ENCODE data around the gene DISP2. TPM values are rescaled to one million over a fixed set of nuclear protein-coding genes. Genes with fewer than 3 reads are reported as not detected.

The DISP2 gene
- total and polyA plus RNA-seq, 2 donors from 2014 or later: 0.04 to 0.69 TPM

DNA sequence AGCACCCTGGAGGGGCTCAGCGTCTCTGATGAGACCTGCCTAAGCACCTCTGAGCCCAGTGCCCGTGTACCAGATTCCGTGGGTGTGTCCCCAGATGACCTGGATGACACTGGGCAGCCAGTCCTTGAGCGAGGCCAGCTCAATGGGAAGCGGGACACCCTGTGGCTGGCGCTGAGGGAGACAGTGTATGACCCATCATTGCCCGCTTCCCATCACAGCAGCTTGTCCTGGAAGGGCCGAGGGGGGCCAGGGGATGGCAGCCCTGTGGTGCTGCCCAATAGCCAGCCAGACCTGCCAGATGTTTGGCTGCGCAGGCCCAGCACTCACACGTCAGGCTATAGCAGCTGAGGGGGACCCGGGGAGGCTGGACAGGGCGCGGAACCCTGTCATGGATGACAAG, 12.0 kb downstream of the DISP2 start:
- H3K4me3 ChIP-seq (ENCODE audit: low read length in 3 of 3): no peak overlapping the region
- H3K36me3 ChIP-seq (ENCODE audit: control insufficient read depth in 2 of 3, insufficient read depth in 3 of 3, low read length in 3 of 3): no peaks in the 10 kb centered on the region
- DNase-seq (peak in 2 of 5 donors; percentile 32 to 66), FAIRE-seq (no peak)
- no peaks in the 10 kb centered on the region for H3K27me3 ChIP-seq (ENCODE audit: control insufficient read depth, insufficient read depth, low read length)
- H3K9ac ChIP-seq (ENCODE audit: low read length in 3 of 3): no peak overlapping the region
- no peak overlapping the region for H3K27ac ChIP-seq (ENCODE audit: low read depth in 2 of 2, low read length in 2 of 2)
- no peaks in the 10 kb centered on the region for H3K9me3 ChIP-seq (ENCODE audit: control insufficient read depth in 2 of 3, insufficient read depth in 1 of 3, low read length in 3 of 3)
- peaks cover 0 to 4% (median 0%) of the 10 kb centered on the region in 3 donors for H3K4me1 ChIP-seq (ENCODE audit: control insufficient read depth in 2 of 3, insufficient read depth in 2 of 3, low read depth in 1 of 3, low read length in 3 of 3)
- TF ChIP-seq, protein P1, sequence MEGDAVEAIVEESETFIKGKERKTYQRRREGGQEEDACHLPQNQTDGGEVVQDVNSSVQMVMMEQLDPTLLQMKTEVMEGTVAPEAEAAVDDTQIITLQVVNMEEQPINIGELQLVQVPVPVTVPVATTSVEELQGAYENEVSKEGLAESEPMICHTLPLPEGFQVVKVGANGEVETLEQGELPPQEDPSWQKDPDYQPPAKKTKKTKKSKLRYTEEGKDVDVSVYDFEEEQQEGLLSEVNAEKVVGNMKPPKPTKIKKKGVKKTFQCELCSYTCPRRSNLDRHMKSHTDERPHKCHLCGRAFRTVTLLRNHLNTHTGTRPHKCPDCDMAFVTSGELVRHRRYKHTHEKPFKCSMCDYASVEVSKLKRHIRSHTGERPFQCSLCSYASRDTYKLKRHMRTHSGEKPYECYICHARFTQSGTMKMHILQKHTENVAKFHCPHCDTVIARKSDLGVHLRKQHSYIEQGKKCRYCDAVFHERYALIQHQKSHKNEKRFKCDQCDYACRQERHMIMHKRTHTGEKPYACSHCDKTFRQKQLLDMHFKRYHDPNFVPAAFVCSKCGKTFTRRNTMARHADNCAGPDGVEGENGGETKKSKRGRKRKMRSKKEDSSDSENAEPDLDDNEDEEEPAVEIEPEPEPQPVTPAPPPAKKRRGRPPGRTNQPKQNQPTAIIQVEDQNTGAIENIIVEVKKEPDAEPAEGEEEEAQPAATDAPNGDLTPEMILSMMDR (IDR thresholded peaks at IDR 0.05; ENCODE audit: borderline replicate concordance, extremely low read depth, insufficient read depth): no peak
- intact Hi-C loops (cut with DNase I): no loop called here

DNA sequence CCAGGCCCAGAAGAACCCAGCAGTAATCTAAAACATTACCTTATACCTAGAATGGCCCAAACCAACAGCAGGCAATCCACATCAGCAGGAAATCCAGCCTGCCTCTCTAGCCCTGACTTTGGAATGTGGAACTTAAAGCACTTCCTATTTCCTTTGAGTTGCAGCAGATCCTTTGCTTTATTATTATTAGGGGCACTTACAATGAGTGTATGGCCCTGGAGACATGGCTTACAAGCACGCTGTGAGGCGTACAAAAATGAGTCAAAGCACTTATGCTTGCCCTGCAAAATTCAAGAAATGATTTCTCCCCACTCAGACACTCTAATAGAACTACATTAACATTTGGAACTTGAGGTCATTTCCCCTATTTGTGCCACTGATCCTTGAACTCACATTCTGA, 15.0 kb downstream of the DISP2 start:
- Histone ChIP-seq H3K9ac (ENCODE audit: low read length in 3 of 3) (no peak overlapping the region), H3K36me3 (ENCODE audit: control insufficient read depth in 2 of 3, insufficient read depth in 3 of 3, low read length in 3 of 3) (no peaks in the 10 kb centered on the region), H3K27ac (ENCODE audit: low read depth in 2 of 2, low read length in 2 of 2) (no peak overlapping the region), H3K4me1 (ENCODE audit: control insufficient read depth in 2 of 3, insufficient read depth in 2 of 3, low read depth in 1 of 3, low read length in 3 of 3) (no peaks in the 10 kb centered on the region), H3K9me3 (ENCODE audit: control insufficient read depth in 2 of 3, insufficient read depth in 1 of 3, low read length in 3 of 3) (no peaks in the 10 kb centered on the region), H3K4me3 (ENCODE audit: low read length in 3 of 3) (no peak overlapping the region), H3K27me3 (ENCODE audit: control insufficient read depth, insufficient read depth, low read length) (no peaks in the 10 kb centered on the region)
- DNase-seq (no peak), FAIRE-seq (no peak)
- TF ChIP-seq, protein P1 (IDR thresholded peaks at IDR 0.05; ENCODE audit: borderline replicate concordance, extremely low read depth, insufficient read depth): no peak
- intact Hi-C loops (cut with DNase I): no loop called here

DNA sequence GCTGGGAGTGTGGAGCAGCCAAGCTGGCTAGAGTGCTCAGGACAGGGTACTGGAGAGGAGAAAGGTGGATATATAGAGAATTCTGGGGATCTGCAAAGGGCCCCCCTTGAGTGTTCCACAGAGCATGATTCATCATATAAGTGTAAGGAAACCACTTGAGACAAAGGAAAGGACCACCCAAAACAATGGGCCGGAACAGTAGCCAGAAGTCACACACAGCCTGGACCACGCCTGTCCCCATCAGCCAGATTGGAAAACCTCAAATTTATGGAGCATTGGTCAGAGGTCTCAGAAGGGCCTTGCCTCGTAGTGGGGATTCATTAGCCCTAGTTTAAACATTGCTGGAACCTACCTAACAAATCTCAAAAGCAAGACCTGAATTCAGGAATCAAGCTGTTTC, 19.6 kb downstream of the DISP2 start:
- DNase-seq: no peak
- Histone ChIP-seq H3K27ac (ENCODE audit: low read depth in 2 of 2, low read length in 2 of 2) (no peak overlapping the region), H3K4me3 (ENCODE audit: low read length in 3 of 3) (no peak overlapping the region), H3K4me1 (ENCODE audit: control insufficient read depth in 2 of 3, insufficient read depth in 2 of 3, low read depth in 1 of 3, low read length in 3 of 3) (peaks cover 0 to 3% (median 3%) of the 10 kb centered on the region in 3 donors), H3K36me3 (ENCODE audit: control insufficient read depth in 2 of 3, insufficient read depth in 3 of 3, low read length in 3 of 3) (no peaks in the 10 kb centered on the region), H3K9me3 (ENCODE audit: control insufficient read depth in 2 of 3, insufficient read depth in 1 of 3, low read length in 3 of 3) (no peaks in the 10 kb centered on the region), H3K27me3 (ENCODE audit: control insufficient read depth, insufficient read depth, low read length) (no peaks in the 10 kb centered on the region), H3K9ac (ENCODE audit: low read length in 3 of 3) (no peak overlapping the region)
- no peak for FAIRE-seq
- TF ChIP-seq, protein P1 (IDR thresholded peaks at IDR 0.05; ENCODE audit: borderline replicate concordance, extremely low read depth, insufficient read depth): no peak
- intact Hi-C loops (cut with DNase I): no loop called here

DNA sequence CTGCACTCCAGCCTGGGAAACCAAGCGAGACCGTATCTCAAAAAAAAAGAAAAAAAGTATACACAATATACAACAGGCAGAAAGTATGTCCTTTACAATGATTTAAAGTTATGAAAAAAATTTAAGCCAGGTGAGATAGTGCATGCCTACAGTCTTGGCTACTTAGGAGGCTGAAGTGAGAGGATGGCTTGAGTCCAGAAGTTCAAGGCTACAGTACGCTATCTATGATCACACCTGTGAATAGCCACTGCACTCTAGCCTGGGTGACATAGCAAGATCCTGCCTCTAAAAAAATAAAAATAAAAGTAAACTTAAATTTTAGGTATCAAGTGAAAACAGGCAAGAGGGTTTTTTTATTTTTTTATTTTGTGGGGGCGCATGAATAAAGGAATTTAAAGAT, 21.4 kb downstream of the DISP2 start:
- no peaks in the 10 kb centered on the region for H3K27me3 ChIP-seq (ENCODE audit: control insufficient read depth, insufficient read depth, low read length)
- DNase-seq (no peak), FAIRE-seq (no peak)
- peaks cover 0 to 11% (median 9%) of the 10 kb centered on the region in 3 donors for H3K4me1 ChIP-seq (ENCODE audit: control insufficient read depth in 2 of 3, insufficient read depth in 2 of 3, low read depth in 1 of 3, low read length in 3 of 3)
- no peaks in the 10 kb centered on the region for H3K36me3 ChIP-seq (ENCODE audit: control insufficient read depth in 2 of 3, insufficient read depth in 3 of 3, low read length in 3 of 3)
- no peaks in the 10 kb centered on the region for H3K9me3 ChIP-seq (ENCODE audit: control insufficient read depth in 2 of 3, insufficient read depth in 1 of 3, low read length in 3 of 3)
- no peak overlapping the region for H3K9ac ChIP-seq (ENCODE audit: low read length in 3 of 3)
- TF ChIP-seq, protein P1 (IDR thresholded peaks at IDR 0.05; ENCODE audit: borderline replicate concordance, extremely low read depth, insufficient read depth): no peak
- intact Hi-C loops (cut with DNase I): no loop called here
- no peak overlapping the region for H3K4me3 ChIP-seq (ENCODE audit: low read length in 3 of 3)
- no peak overlapping the region for H3K27ac ChIP-seq (ENCODE audit: low read depth in 2 of 2, low read length in 2 of 2)
